Progenitor cell of endocrine pancreas (in vitro differentiated cells): ENCODE measurements around the gene ZMYND8. TPM values are rescaled to one million over a fixed set of nuclear protein-coding genes. Genes with fewer than 3 reads are reported as not detected.

ENCODE experiments used
- DNase-seq: peaks from one replicate; pipeline ENCODE4 v3.0.0; 2021; ENCODE audit warnings: low spot score; ENCODE audit not compliant: unreplicated experiment
- H3K27ac Mint-ChIP-seq: 2 replicates; pipeline ENCODE4 v1.8.0; 2021; ENCODE audit warnings: mild to moderate bottlenecking, moderate library complexity, mixed read lengths
- H3K27me3 Mint-ChIP-seq: 2 replicates; pipeline ENCODE4 v1.8.0; 2021; ENCODE audit warnings: mixed read lengths
- H3K36me3 Mint-ChIP-seq: 2 replicates; pipeline ENCODE4 v1.8.0; 2022; ENCODE audit warnings: mixed read lengths; ENCODE audit not compliant: insufficient read depth
- H3K4me1 Mint-ChIP-seq: 2 replicates; pipeline ENCODE4 v1.8.0; 2021; ENCODE audit warnings: low read depth, mixed read lengths
- H3K4me3 Mint-ChIP-seq: 2 replicates; pipeline ENCODE4 v1.8.0; 2021; ENCODE audit warnings: low read depth, mild to moderate bottlenecking, moderate library complexity, mixed read lengths
- H3K9me3 Mint-ChIP-seq: 2 replicates; pipeline ENCODE4 v1.8.0; 2021; ENCODE audit warnings: low read depth, mixed read lengths
- CTCF ChIP-seq: fragments of 200-600 bp; sonication (generic); IDR thresholded peaks from one replicate; pipeline ENCODE4 v1.5.0; 2021; ENCODE audit warnings: antibody characterized with exemption, mild to moderate bottlenecking; ENCODE audit not compliant: unreplicated experiment
- total RNA-seq: library from RNA; stranded (reverse); gene quantifications from 2 replicates; pipeline ENCODE4 v1.2.1, GENCODE V29; 2021

ZMYND8 gene
- total RNA-seq, 1 donor from 2014 or later: 102 TPM

GRCh38 chr20:47359530-47360296 lies 3.2 kb upstream of the ZMYND8 start:
- H3K36me3 Mint-ChIP-seq: no peaks in the 10 kb centered on the region
- H3K27me3 Mint-ChIP-seq: no peaks in the 10 kb centered on the region
- no peak for TF ChIP-seq CTCF
- H3K4me3 Mint-ChIP-seq: no peak overlapping the region
- peaks cover 60% of the 10 kb centered on the region for H3K4me1 Mint-ChIP-seq
- DNase-seq: no peak
- peak overlapping the region; percentile 99 for H3K27ac Mint-ChIP-seq
- H3K9me3 Mint-ChIP-seq: no peaks in the 10 kb centered on the region

- peak overlapping the region; percentile 4 for H3K4me3 Mint-ChIP-seq
- peak overlapping the region; percentile 99 for H3K27ac Mint-ChIP-seq
- H3K9me3 Mint-ChIP-seq: no peaks in the 10 kb centered on the region
- TF ChIP-seq CTCF: no peak
- peaks cover 60% of the 10 kb centered on the region for H3K4me1 Mint-ChIP-seq
- no peaks in the 10 kb centered on the region for H3K27me3 Mint-ChIP-seq
- no peaks in the 10 kb centered on the region for H3K36me3 Mint-ChIP-seq
- DNase-seq: peak; percentile 29
Measured at GRCh38 chr20:47358672-47359529, 2.4 kb upstream of the ZMYND8 start.

GRCh38 chr20:47358039-47358671 lies 1.7 kb upstream of the ZMYND8 start:
- no peak for DNase-seq
- H3K4me1 Mint-ChIP-seq: peaks cover 60% of the 10 kb centered on the region
- H3K27me3 Mint-ChIP-seq: no peaks in the 10 kb centered on the region
- TF ChIP-seq CTCF: no peak
- H3K4me3 Mint-ChIP-seq: peak overlapping the region; percentile 48
- H3K36me3 Mint-ChIP-seq: no peaks in the 10 kb centered on the region
- peak overlapping the region; percentile 99 for H3K27ac Mint-ChIP-seq
- H3K9me3 Mint-ChIP-seq: no peaks in the 10 kb centered on the region

GRCh38 chr20:47357296-47358038 lies 968 bp upstream of the ZMYND8 start:
- Mint-ChIP-seq H3K27ac (peak overlapping the region; percentile 99), H3K4me1 (peaks cover 55% of the 10 kb centered on the region), H3K9me3 (no peaks in the 10 kb centered on the region), H3K4me3 (peak overlapping the region; percentile 48), H3K27me3 (no peaks in the 10 kb centered on the region), H3K36me3 (no peaks in the 10 kb centered on the region)
- no peak for TF ChIP-seq CTCF
- DNase-seq: peak; percentile 60

GRCh38 chr20:47356220-47356525 lies 326 bp downstream of the ZMYND8 start:
- no peak for TF ChIP-seq CTCF
- H3K27ac Mint-ChIP-seq: peak overlapping the region; percentile 99
- DNase-seq: no peak
- H3K4me1 Mint-ChIP-seq: peaks cover 48% of the 10 kb centered on the region
- H3K27me3 Mint-ChIP-seq: no peaks in the 10 kb centered on the region
- no peaks in the 10 kb centered on the region for H3K9me3 Mint-ChIP-seq
- no peaks in the 10 kb centered on the region for H3K36me3 Mint-ChIP-seq
- H3K4me3 Mint-ChIP-seq: no peak overlapping the region
